HG03025 (cell line): ENCODE measurements around the gene ECM1.

Experiments used
- ATAC-seq: cut with Tn5 transposase; IDR thresholded peaks from one replicate; pipeline ENCODE4 v1.9.1; 2021; ENCODE audit warnings: mild to moderate bottlenecking, moderate library complexity; ENCODE audit not compliant: unreplicated experiment, low FRiP score

ECM1 gene

DNA sequence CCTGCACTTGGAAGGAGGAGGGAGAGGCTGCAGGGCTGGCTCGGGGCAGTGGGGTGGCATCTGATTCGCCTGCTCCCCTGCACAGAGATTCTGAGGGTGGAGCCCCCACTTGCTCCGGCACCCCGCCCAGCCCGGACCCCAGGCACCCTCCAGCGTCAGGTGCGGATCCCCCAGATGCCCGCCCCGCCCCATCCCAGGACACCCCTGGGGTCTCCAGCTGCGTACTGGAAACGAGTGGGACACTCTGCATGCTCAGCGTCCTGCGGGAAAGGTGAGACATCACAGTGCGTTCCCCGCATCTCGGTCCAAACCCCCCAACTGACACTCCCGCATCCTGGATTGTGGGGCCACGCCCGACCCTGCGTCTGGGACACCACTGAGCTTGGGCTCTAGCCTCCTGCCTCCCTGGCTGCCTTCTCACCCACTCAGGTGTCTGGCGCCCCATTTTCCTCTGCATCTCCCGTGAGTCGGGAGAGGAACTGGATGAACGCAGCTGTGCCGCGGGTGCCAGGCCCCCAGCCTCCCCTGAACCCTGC, 49.2 kb downstream of the ECM1 start:
- ATAC-seq = no peak

DNA sequence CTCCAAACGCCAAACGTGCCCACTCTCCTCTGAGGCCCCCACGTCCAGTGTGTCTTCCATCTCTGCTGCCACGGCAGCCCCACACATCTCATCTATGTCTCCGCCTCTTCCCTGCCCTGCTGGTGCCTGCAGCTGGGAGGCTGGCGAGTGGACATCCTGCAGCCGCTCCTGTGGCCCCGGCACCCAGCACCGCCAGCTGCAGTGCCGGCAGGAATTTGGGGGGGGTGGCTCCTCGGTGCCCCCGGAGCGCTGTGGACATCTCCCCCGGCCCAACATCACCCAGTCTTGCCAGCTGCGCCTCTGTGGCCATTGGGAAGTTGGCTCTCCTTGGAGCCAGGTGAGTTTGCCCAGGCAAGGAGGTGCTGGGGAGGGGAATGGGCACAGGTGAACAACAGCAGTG, 49.9 kb downstream of the ECM1 start:
- ATAC-seq = no peak

DNA sequence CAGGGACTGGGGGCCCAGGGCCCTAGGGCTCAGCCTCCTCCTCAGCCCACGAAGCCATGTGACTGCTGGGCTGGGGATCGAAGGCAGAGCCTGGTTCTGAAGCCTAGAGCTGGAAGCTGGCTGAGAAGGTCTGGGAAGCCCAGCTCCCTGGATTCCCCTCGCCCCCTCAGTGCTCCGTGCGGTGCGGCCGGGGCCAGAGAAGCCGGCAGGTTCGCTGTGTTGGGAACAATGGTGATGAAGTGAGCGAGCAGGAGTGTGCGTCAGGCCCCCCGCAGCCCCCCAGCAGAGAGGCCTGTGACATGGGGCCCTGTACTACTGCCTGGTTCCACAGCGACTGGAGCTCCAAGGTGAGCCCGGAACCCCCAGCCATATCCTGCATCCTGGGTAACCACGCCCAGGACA, 50.4 kb downstream of the ECM1 start:
- no peak for ATAC-seq

DNA sequence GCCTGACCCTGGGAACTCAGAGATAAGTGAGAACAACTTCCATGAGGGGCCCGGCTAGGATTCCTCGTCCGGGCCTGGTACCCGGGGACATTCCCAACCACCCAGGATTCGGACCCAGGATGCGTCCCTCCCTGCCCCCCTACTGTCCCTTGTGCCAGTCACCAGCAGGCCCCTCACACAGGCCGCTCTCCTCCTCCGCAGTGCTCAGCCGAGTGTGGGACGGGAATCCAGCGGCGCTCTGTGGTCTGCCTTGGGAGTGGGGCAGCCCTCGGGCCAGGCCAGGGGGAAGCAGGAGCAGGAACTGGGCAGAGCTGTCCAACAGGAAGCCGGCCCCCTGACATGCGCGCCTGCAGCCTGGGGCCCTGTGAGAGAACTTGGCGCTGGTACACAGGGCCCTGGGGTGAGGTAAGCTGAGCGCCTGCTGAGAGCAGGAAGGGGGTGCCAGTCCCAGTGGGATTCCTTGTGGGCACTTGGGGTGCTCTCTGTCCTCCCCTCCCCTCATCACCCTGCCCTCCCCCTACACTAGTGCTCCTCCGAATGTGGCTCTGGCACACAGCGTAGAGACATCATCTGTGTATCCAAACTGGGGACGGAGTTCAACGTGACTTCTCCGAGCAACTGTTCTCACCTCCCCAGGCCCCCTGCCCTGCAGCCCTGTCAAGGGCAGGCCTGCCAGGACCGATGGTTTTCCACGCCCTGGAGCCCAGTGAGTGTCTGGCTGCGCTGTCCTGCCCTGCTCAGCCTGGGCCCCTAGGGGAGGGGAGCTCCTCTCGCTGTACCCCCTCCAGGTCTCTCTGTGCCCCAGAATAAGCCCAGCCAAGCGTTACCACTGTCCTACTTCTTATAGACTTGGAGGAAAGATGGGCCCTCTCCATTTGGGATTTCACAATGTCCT, 51.1 kb downstream of the ECM1 start:
- ATAC-seq = no peak

DNA sequence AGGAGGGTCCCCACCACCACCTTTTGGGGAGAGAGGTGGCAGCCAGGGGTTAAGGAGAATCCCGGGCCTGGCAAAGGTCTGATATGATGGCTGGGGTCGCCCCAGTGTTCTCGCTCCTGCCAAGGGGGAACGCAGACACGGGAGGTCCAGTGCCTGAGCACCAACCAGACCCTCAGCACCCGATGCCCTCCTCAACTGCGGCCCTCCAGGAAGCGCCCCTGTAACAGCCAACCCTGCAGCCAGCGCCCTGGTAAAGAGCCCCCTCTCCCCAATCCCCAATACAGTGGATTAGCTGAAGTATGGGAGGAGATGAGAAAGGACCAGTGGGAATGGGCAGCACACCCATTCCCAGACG, 51.7 kb downstream of the ECM1 start:
- no peak for ATAC-seq

DNA sequence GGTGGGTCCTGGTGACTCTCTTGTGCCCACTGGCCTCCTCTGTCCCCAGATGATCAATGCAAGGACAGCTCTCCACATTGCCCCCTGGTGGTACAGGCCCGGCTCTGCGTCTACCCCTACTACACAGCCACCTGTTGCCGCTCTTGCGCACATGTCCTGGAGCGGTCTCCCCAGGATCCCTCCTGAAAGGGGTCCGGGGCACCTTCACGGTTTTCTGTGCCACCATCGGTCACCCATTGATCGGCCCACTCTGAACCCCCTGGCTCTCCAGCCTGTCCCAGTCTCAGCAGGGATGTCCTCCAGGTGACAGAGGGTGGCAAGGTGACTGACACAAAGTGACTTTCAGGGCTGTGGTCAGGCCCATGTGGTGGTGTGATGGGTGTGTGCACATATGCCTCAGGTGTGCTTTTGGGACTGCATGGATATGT, 52.1 kb downstream of the ECM1 start:
- no peak for ATAC-seq

DNA sequence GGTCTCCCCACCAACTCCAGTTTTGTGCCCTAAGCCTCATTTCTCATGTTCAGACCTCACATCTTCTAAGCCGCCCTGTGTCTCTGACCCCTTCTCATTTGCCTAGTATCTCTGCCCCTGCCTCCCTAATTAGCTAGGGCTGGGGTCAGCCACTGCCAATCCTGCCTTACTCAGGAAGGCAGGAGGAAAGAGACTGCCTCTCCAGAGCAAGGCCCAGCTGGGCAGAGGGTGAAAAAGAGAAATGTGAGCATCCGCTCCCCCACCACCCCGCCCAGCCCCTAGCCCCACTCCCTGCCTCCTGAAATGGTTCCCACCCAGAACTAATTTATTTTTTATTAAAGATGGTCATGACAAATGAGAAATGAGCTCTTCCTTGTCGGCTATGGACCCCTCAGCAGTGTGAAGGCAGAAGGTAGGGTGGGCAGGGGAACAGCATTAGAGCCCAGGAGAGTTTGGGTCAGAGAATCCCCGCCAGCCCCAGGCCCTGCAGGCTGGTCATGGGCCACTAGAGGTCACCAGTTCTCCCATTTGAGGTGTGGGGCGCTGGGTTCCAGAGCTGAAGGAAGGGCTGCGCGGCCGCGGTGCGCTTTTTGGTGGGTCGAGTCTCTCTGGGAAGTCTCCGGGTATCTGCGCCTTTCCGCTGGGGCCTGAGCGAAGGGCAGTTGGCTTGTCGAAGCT, 52.8 kb downstream of the ECM1 start:
- no peak for ATAC-seq

DNA sequence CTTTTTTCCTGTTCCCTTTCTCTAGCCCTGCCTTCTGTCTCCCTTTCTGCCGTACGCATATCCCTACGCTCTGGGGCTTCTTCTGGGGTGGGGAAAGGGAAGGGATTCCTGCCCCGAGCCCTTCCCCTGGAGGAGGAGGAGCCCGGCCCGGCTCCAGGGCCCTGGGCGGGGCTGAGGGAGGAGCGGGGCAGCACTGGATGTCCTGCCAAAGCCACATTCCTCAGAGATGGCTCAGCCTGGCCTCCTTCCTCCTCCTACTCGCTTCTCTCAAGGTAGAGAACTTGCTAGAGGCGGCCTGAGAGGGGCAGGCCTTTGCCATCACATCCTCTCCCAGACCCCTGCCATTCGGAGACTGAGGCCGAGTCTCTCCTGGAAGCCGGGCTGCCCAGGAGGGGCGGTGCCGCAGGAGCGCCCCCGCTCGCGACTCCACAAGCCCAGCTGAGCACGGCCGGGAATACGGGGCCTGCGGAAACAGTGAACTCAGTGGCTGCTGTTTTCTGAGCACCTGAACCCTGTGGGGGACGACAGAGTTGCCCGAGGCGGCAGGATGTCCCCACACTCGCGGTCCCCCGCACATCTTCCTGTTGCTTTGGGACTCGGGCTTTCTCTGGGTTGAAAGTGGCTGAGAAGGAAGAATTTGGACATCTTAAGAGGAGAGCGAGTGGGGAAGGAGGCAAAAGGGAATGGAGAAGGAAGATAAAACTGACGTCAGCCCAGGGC, 53.5 kb downstream of the ECM1 start:
- ATAC-seq = no peak

DNA sequence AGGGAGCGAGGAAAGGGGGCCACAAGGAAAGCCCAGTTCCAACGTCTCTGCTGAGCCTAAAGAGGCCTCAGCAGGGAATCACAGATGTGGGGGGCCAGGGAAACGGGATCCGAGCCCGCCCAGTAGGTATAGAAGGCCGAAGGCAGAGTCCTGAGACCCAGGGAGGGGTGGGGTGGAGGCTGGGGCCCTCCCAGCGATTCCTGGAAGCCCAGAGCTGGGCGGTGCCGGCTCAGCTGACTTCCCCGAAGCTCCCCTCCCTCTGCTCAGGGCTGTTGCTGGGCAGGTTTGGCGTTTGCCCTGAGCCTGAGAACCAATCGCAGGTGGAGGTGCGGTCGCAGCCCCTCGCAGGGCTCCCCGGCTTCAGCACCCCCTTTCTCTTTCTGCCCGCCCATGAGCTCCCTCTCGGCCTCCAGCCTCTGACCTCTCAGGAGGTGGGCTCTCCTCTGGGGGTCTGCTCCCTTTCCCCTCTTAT, 54.1 kb downstream of the ECM1 start:
- ATAC-seq = peak; percentile 36

DNA sequence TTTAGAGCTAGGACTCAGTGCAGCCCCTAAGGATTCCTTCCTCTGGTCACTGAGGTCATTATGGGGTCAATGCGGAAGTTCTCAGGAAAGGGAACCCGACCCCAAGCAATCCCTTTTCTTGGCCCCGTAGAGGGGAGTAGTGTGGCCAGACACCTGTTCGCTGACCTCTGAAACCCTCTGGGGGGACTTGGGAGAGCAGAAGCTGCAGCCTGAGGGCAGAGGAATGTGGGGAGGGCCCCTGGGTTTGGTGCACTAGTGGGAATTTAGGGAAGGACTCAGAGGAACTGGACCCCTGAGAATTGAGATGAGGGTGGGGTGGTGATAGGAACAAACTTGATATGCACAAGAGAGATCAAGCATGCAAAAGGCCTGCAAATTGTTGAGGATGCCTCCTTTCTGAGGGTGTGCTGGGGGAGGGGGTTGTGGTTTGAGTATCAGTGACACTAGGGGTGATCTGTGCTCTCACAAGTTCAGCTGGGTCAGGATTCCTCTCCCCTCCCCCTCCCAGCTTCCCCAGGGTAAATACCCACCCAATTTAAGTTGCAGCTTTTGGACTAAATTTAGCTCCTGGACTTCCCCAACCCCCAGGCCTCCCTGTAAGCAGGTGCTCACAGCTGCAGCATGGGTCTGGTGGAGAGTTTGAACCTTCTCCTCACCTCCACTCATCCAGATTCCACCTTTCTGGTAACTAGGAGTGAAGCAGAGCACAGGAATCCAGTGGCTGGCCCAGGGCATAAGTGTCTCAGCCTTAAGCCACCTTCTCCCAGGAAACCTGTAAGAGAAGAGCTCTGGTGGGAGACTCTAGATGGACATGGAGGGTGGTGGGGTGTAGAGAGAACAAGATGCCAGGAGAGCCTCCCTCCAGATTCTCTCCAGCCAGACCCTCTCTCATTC, 54.8 kb downstream of the ECM1 start:
- peak; percentile 27 for ATAC-seq
